OCI-LY3 (cell line): ENCODE data around the gene PNMA6E.

Experiments
- H2AFZ ChIP-seq: fragments of 200-600, 300-600 bp; shearing (Covaris generic); 2 replicates; pipeline ENCODE4 v1.6.0; 2014; ENCODE audit warnings: antibody characterized with exemption, low read depth, low read length
- H3K27ac ChIP-seq: fragments of 200-600, 300-600 bp; sonication (generic); 2 replicates; pipeline ENCODE4 v1.5.1; 2014; ENCODE audit warnings: mild to moderate bottlenecking, low read length, moderate library complexity, mixed read lengths
- H3K27me3 ChIP-seq: fragments of 200-600, 300-600 bp; sonication (generic); 2 replicates; pipeline ENCODE4 v1.6.1; 2014; ENCODE audit warnings: low read depth, low read length, mixed read lengths
- H3K36me3 ChIP-seq: fragments of 200-600, 300-600 bp; sonication (generic); replicated peaks from 2 replicates; pipeline ENCODE3; 2014; ENCODE audit warnings: low read depth, low read length, mixed read lengths
- H3K4me1 ChIP-seq: fragments of 300-600, 200-600 bp; sonication (generic); 2 replicates; pipeline ENCODE4 v1.6.1; 2014; ENCODE audit warnings: low read length, mixed read lengths
- H3K4me2 ChIP-seq: fragments of 200-600, 300-600 bp; sonication (generic); 2 replicates; pipeline ENCODE4 v1.6.1; 2014; ENCODE audit warnings: low read length, mixed read lengths
- H3K4me3 ChIP-seq: fragments of 300-600, 200-600 bp; sonication (generic); 2 replicates; pipeline ENCODE4 v1.5.1; 2014; ENCODE audit warnings: antibody characterized with exemption, mild to moderate bottlenecking, low read length, moderate library complexity
- H3K79me2 ChIP-seq: fragments of 300-600, 200-600 bp; shearing (Covaris generic); 2 replicates; pipeline ENCODE4 v1.6.1; 2014; ENCODE audit warnings: mild to moderate bottlenecking, low read length, mixed read lengths
- H3K9ac ChIP-seq: fragments of 300-600, 200-600 bp; shearing (Covaris generic); 2 replicates; pipeline ENCODE4 v1.6.0; 2014; ENCODE audit warnings: mild to moderate bottlenecking, low read length, moderate library complexity
- H3K9me3 ChIP-seq: fragments of 200-600, 300-600 bp; shearing (Covaris generic); 2 replicates; pipeline ENCODE4 v1.6.1; 2014; ENCODE audit warnings: low read length, mixed read lengths; ENCODE audit not compliant: insufficient read depth
- H4K20me1 ChIP-seq: fragments of 200-600, 300-600 bp; sonication (generic); 2 replicates; pipeline ENCODE4 v1.6.1; 2016; ENCODE audit warnings: low read length, mixed read lengths; ENCODE audit not compliant: insufficient read depth
- EZH2phosphoT487 ChIP-seq: fragments of 200-600 bp; shearing (Covaris generic); IDR thresholded peaks from 2 replicates; pipeline ENCODE4 v1.6.1; 2018; ENCODE audit warnings: antibody characterized with exemption, mixed run types, low read depth
- TF ChIP-seq, protein P1 (sequence below): fragments of 200-600, 300-600 bp; sonication (generic); IDR thresholded peaks from 2 replicates; pipeline ENCODE4 v1.5.1; 2014; ENCODE audit warnings: antibody characterized with exemption, low read length, low read depth

PNMA6E gene

DNA sequence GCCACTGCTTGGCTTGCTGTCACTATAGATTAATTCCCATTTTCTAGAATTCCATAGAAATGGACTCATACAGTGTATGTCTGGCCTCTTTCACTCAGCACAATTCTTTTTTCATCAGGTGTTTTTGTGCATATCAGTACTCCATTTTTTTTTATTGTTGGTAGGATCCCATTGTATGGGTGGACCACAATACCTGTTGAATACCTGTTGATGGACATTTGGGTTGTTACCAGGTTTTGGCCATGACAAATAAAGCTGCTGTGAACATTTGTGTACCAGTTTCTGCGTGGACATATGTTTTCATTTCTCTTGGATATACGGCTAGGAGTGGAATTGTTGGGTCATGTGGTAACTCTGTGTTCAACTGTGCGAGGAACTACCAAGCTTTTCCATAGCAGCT, 25.1 kb upstream of the PNMA6E start:
- Histone ChIP-seq H4K20me1 (no peaks in the 10 kb centered on the region), H3K79me2 (no peaks in the 10 kb centered on the region), H3K27ac (no peak overlapping the region), H3K27me3 (no peaks in the 10 kb centered on the region), H3K9ac (no peak overlapping the region), H2AFZ (no peak overlapping the region), H3K9me3 (no peaks in the 10 kb centered on the region), H3K4me2 (no peak overlapping the region), H3K36me3 (no peaks in the 10 kb centered on the region), H3K4me3 (no peak overlapping the region), H3K4me1 (no peaks in the 10 kb centered on the region)
- TF ChIP-seq, protein P1, sequence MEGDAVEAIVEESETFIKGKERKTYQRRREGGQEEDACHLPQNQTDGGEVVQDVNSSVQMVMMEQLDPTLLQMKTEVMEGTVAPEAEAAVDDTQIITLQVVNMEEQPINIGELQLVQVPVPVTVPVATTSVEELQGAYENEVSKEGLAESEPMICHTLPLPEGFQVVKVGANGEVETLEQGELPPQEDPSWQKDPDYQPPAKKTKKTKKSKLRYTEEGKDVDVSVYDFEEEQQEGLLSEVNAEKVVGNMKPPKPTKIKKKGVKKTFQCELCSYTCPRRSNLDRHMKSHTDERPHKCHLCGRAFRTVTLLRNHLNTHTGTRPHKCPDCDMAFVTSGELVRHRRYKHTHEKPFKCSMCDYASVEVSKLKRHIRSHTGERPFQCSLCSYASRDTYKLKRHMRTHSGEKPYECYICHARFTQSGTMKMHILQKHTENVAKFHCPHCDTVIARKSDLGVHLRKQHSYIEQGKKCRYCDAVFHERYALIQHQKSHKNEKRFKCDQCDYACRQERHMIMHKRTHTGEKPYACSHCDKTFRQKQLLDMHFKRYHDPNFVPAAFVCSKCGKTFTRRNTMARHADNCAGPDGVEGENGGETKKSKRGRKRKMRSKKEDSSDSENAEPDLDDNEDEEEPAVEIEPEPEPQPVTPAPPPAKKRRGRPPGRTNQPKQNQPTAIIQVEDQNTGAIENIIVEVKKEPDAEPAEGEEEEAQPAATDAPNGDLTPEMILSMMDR = no peak
- no peak for TF ChIP-seq EZH2phosphoT487

DNA sequence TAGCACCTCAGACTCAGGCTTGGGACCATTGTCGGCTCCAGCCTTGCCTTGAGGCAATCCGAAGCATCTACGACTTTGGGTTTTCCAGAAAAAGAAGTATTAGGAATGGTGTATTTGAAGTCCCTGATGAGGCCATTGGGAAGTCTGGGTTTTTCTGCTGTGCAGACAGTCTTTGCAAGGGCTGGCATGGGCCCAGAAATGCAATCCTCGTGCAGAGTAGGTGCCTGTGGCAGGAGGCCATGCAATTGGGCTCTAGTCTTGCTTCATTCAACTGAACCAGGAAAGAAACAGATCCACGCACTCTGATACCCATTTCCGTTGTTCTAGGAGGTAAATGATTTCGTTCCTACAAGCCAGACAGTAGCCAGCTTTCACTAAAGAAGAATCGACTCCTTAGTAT, 22.5 kb upstream of the PNMA6E start:
- Histone ChIP-seq H3K36me3 (no peaks in the 10 kb centered on the region), H4K20me1 (no peaks in the 10 kb centered on the region), H3K27ac (no peak overlapping the region), H3K9ac (no peak overlapping the region), H3K4me1 (no peaks in the 10 kb centered on the region), H3K4me2 (no peak overlapping the region), H3K27me3 (no peaks in the 10 kb centered on the region), H3K9me3 (no peaks in the 10 kb centered on the region), H3K79me2 (no peaks in the 10 kb centered on the region), H2AFZ (no peak overlapping the region), H3K4me3 (no peak overlapping the region)
- TF ChIP-seq EZH2phosphoT487 = no peak
- TF ChIP-seq, protein P1 = no peak

DNA sequence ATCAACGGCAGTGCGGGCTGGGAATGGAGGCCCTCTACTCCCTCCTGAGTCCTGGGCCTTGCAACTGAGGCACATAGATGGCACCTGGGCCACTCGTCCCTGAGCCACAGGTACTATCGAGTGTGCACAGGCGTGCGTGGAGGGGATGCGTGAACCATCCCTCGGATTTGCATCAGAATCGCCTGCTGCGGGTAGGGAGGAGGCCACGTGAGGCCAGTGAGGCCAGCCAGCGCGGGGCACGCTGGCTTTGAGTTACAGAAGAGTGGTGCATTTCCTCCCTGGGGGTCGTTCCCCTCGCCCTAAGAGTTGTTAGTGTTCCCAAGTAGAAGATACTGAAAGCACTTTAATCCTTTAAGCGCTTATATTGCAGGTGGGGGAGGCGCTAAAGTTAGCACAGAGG, 20.7 kb upstream of the PNMA6E start:
- H4K20me1 ChIP-seq = no peaks in the 10 kb centered on the region
- H2AFZ ChIP-seq = no peak overlapping the region
- H3K9ac ChIP-seq = no peak overlapping the region
- TF ChIP-seq, protein P1 = no peak
- no peak for TF ChIP-seq EZH2phosphoT487
- H3K36me3 ChIP-seq = no peaks in the 10 kb centered on the region
- H3K9me3 ChIP-seq = no peaks in the 10 kb centered on the region
- no peaks in the 10 kb centered on the region for H3K79me2 ChIP-seq
- H3K4me2 ChIP-seq = no peak overlapping the region
- no peak overlapping the region for H3K27ac ChIP-seq
- H3K4me3 ChIP-seq = no peak overlapping the region
- no peaks in the 10 kb centered on the region for H3K4me1 ChIP-seq
- H3K27me3 ChIP-seq = no peaks in the 10 kb centered on the region

GRCh38 chrX:153420851-153421599, 19.9 kb upstream of the PNMA6E start:
- Histone ChIP-seq H2AFZ (no peak overlapping the region), H3K36me3 (no peaks in the 10 kb centered on the region), H3K4me1 (no peaks in the 10 kb centered on the region), H3K9ac (no peak overlapping the region), H3K79me2 (no peaks in the 10 kb centered on the region), H3K9me3 (no peaks in the 10 kb centered on the region), H4K20me1 (no peaks in the 10 kb centered on the region), H3K4me2 (no peak overlapping the region), H3K27ac (no peak overlapping the region), H3K27me3 (no peaks in the 10 kb centered on the region), H3K4me3 (no peak overlapping the region)
- TF ChIP-seq EZH2phosphoT487 = no peak
- TF ChIP-seq, protein P1 = no peak
